ENCODE measurements around the gene OGFR.

GRCh38 chr20:62801284-62802010 is 3.2 kb upstream of the OGFR start:
- TF ChIP-seq ZSCAN18 (tag by site-specific recombination; IDR thresholded peaks at IDR 0.05) (no peak), ZNF274 (IDR thresholded peaks at IDR 0.05; ENCODE audit: low read length) (no peak), ZNF274 (tag by site-specific recombination; IDR thresholded peaks at IDR 0.05; ENCODE audit: borderline replicate concordance) (no peak), MYNN (tag by site-specific recombination; IDR thresholded peaks at IDR 0.05; ENCODE audit: borderline replicate concordance) (no peak), ZNF704 (tag by site-specific recombination; IDR thresholded peaks at IDR 0.05) (no peak)
